ENCODE results near the gene KISS1.

KISS1 gene

DNA sequence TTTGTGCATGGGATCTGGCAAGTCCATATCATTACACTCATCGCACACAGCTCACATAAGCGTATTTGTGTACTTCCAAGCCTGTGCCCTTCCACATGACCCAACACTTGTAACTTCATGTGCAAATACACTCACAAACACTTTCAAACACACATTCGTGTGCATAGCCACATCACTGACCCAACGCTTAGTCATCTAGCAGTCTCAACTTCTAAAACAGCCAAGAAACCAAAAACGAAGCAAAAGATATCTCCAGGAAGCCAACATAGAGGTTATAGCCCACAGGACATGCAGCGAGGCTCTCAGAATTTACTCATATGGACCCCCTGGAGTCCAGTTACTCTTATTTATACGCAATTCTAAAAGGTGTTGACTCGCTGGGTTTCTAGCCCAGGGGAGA is 28.4 kb upstream of the KISS1 start:
- TF ChIP-seq, protein P1, sequence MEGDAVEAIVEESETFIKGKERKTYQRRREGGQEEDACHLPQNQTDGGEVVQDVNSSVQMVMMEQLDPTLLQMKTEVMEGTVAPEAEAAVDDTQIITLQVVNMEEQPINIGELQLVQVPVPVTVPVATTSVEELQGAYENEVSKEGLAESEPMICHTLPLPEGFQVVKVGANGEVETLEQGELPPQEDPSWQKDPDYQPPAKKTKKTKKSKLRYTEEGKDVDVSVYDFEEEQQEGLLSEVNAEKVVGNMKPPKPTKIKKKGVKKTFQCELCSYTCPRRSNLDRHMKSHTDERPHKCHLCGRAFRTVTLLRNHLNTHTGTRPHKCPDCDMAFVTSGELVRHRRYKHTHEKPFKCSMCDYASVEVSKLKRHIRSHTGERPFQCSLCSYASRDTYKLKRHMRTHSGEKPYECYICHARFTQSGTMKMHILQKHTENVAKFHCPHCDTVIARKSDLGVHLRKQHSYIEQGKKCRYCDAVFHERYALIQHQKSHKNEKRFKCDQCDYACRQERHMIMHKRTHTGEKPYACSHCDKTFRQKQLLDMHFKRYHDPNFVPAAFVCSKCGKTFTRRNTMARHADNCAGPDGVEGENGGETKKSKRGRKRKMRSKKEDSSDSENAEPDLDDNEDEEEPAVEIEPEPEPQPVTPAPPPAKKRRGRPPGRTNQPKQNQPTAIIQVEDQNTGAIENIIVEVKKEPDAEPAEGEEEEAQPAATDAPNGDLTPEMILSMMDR (IDR thresholded peaks at IDR 0.05; ENCODE audit: low read depth, low read length, missing control alignments): no peak
- no peak for DNase-seq (ENCODE audit: low read depth)
- H3K4me3 ChIP-seq (ENCODE audit: low read depth, low read length): no peak overlapping the region

DNA sequence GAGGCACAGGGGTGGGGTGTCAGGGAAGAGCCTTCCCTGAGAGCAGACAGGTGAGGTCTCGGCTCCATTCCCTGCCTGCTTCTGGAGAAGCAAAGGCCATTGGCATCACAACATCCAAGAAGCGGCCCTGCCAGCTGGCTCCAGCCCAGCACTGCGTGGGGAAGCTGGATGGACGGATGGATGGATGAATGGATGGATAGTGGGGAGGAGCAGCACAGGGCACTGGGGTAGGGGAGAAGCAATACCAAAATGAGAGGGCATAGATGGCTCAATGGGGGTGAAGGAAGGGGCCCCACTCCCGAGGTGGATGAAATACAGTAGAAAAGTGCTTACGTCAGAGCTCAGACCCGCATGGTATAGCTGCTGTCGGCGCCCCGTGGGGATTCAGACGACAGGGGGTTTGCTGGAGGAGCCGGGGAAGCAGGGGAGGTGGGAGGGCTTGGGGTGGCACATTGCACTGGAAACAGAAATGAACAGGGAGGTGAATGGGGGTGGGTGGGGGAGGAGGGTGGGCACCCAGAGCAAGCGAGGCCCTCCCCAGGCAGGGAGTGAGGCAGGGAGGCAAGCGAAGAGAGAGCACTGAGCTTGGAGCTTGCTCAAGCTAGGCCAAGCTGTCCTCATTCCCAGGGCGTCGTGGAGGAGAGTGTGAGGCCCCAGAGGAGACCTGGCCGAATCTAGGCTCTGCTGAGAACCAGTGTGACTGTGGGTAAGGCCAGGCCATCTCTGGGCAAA is 27.0 kb upstream of the KISS1 start:
- no peak for DNase-seq (ENCODE audit: low read depth)
- H3K4me3 ChIP-seq (ENCODE audit: low read depth, low read length): no peak overlapping the region
- TF ChIP-seq, protein P1 (IDR thresholded peaks at IDR 0.05; ENCODE audit: low read depth, low read length, missing control alignments): no peak

DNA sequence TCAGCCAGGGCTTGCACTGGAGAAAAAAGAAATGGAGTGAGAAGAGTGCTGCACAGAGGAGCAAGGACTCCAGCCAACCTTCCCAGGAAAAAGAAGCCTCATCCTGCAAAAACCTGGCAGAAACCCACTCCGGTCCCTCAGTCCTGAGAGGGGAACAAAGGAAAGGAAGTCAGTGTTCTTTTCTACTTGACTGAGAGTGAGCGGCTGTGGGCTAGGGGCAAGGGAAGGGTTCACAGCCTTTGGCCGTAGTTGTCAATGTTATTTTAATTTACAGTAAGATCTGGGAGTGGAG is 26.4 kb upstream of the KISS1 start:
- no peak for DNase-seq (ENCODE audit: low read depth)
- TF ChIP-seq, protein P1 (IDR thresholded peaks at IDR 0.05; ENCODE audit: low read depth, low read length, missing control alignments): no peak
- no peak overlapping the region for H3K4me3 ChIP-seq (ENCODE audit: low read depth, low read length)

DNA sequence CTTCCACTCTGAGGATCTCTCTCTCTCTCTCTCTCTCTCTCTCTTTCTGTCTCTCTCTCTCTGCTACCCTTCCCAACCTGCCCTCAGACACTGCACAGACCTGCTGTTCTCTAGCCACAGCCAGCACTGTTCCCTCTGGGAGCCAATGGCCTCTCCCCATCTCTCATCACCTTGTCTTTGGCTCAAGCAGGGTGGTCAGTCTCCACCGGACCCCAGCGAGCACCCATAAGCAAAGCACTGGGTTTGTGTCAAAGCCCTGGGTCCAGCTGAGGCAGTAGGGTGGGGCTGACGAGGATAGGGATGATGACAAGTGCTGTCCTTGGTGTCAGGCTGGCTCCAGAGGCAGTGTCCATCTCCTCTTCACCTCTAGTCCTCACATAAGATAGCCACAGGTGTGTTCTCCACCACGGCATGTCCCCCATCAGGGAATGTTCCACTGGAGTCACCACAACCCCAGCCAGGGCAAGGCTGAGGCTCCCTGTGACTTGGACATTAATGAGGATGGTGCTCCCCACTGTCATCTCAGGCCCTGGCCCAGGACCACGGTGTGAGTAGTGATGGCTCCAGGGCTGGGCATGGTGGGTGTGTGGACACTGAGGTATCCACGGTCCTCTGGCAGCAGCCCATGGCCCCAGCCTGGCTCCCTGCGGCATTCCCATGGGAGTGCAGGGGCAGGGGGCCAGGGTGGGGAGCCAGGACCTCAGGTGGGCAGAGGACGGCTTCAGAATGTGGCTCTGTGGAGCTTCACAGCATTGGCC is 25.9 kb upstream of the KISS1 start:
- no peak for DNase-seq (ENCODE audit: low read depth)
- TF ChIP-seq, protein P1 (IDR thresholded peaks at IDR 0.05; ENCODE audit: low read depth, low read length, missing control alignments): no peak
- no peak overlapping the region for H3K4me3 ChIP-seq (ENCODE audit: low read depth, low read length)

DNA sequence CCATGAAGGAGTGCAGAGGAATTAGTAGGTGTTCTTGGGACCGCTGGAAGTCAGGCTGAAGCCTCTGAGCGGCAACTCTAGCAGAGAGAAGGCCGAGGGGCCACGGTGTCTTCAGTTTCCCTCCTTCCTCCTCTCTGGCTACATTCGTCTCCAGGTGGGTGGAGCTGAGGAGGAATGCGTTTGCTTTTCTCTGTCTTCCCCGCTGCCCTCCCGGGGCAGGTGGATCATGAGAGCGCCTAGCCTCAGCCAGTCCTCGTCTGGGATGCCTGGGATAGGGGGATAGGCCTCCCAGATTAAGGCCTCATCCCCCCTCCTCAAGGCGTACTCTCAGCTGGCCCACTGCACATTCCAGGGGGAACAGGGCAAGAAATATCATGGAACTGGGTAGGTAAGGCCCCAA is 25.0 kb upstream of the KISS1 start:
- TF ChIP-seq, protein P1 (IDR thresholded peaks at IDR 0.05; ENCODE audit: low read depth, low read length, missing control alignments): no peak
- no peak overlapping the region for H3K4me3 ChIP-seq (ENCODE audit: low read depth, low read length)
- no peak for DNase-seq (ENCODE audit: low read depth)

DNA sequence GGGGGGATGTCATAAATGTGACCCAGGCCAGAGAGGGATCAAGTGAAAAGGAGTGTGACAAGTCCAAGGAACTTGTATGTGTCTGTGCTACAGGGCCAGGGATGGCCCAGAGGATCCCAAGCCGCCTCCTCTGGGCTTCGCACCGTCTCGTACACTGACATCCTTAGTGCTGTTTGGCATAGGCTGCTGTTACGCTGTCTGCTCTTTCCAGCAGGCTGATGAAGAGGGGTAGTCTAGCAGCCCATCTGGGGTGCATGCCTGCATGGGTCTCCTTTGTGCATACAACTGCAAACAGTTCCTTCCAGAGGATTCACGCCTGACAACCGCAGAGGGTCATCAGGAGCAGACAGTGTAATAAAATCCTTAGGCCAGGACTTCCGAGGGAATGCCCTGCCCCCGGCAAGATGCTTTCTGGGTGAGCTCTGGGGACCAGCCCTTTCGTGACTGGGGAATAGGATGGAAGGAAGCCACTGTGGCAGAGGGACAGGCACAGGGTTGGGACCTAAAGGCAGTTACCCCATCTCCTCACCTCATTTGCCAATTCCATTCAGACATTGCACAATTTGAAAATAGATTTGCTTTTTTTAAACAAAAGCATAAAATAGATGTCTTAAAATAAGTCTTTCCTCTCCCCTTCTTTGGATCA is 23.8 kb upstream of the KISS1 start:
- TF ChIP-seq, protein P1 (IDR thresholded peaks at IDR 0.05; ENCODE audit: low read depth, low read length, missing control alignments): no peak
- no peak overlapping the region for H3K4me3 ChIP-seq (ENCODE audit: low read depth, low read length)
- no peak for DNase-seq (ENCODE audit: low read depth)
